Measurements from ENCODE around the gene TMEM94. TPM values are rescaled to one million over a fixed set of nuclear protein-coding genes. Genes with fewer than 3 reads are reported as not detected.
"Not testable (repeated sequence)": the region's sequence is repeated elsewhere in the genome, so short reads cannot be mapped to it uniquely, and the experiment has no call there.

TMEM94 gene
- total RNA-seq, 2 experiments from 2014 or later = 80.3 to 82.1 TPM

GRCh38 chr17:75472119-75472518, 15.7 kb downstream of the TMEM94 start:
- no peaks in the 10 kb centered on the region for H3K27me3 Mint-ChIP-seq
- H3K27ac Mint-ChIP-seq = peak overlapping the region; percentile 15
- no peak for DNase-seq
- H3K4me1 Mint-ChIP-seq = no peaks in the 10 kb centered on the region
- no peaks in the 10 kb centered on the region for H3K9me3 Mint-ChIP-seq
- POLR2A ChIA-PET = no interaction called here
- H3K4me3 Mint-ChIP-seq = no peak overlapping the region
- H3K36me3 Mint-ChIP-seq (ENCODE audit: low read depth) = peaks cover 13% of the 10 kb centered on the region
- CTCF ChIA-PET = interaction anchor here (0.6 to 1.3 kb wide), 4 partner anchors 8 to 523 kb away, joined by 3 to 5 read pairs (median 4); no protein-coding TSS in a partner anchor

GRCh38 chr17:75473246-75473645, 16.8 kb downstream of the TMEM94 start:
- Mint-ChIP-seq H3K4me3 (no peak overlapping the region), H3K4me1 (no peaks in the 10 kb centered on the region), H3K27me3 (no peaks in the 10 kb centered on the region), H3K36me3 (ENCODE audit: low read depth) (peaks cover 12% of the 10 kb centered on the region), H3K27ac (no peak overlapping the region), H3K9me3 (no peaks in the 10 kb centered on the region)
- CTCF ChIA-PET = interaction anchor here (0.9 to 1.6 kb wide), 5 partner anchors 15 to 280 kb away, joined by 3 to 4 read pairs (median 3); partner anchors contain the start of genes MIF4GD, SMIM5 and TMEM94
- no peak for DNase-seq
- POLR2A ChIA-PET = no interaction called here

GRCh38 chr17:75474736-75475135, 18.3 kb downstream of the TMEM94 start:
- H3K9me3 Mint-ChIP-seq = no peaks in the 10 kb centered on the region
- H3K36me3 Mint-ChIP-seq (ENCODE audit: low read depth) = peaks cover 12% of the 10 kb centered on the region
- ChIA-PET POLR2A (no interaction called here), CTCF (interaction anchor here (1.3 to 1.6 kb wide), 2 partner anchors 22 to 158 kb away, joined by 3 to 4 read pairs; partner anchors contain the start of gene SMIM5)
- no peaks in the 10 kb centered on the region for H3K4me1 Mint-ChIP-seq
- H3K27ac Mint-ChIP-seq = no peak overlapping the region
- no peaks in the 10 kb centered on the region for H3K27me3 Mint-ChIP-seq
- DNase-seq = no peak
- H3K4me3 Mint-ChIP-seq = no peak overlapping the region

- Mint-ChIP-seq H3K27ac (no peak overlapping the region), H3K4me3 (no peak overlapping the region), H3K27me3 (no peaks in the 10 kb centered on the region), H3K4me1 (no peaks in the 10 kb centered on the region), H3K36me3 (ENCODE audit: low read depth) (peaks cover 12% of the 10 kb centered on the region), H3K9me3 (no peaks in the 10 kb centered on the region)
- ChIA-PET POLR2A (no interaction called here), CTCF (interaction anchor here (0.6 to 1.6 kb wide), 4 partner anchors 23 to 492 kb away, joined by 3 to 4 read pairs (median 3); partner anchors contain the start of gene SMIM5)
- no peak for DNase-seq
Measured at GRCh38 chr17:75475144-75475835, 18.9 kb downstream of the TMEM94 start.

- no peak overlapping the region for H3K27ac Mint-ChIP-seq
- DNase-seq = no peak
- H3K36me3 Mint-ChIP-seq (ENCODE audit: low read depth) = peaks cover 12% of the 10 kb centered on the region
- H3K27me3 Mint-ChIP-seq = no peaks in the 10 kb centered on the region
- no peak overlapping the region for H3K4me3 Mint-ChIP-seq
- CTCF ChIA-PET = interaction anchor here (0.6 to 1.2 kb wide), 2 partner anchors 104 to 492 kb away, joined by 3 read pairs; no protein-coding TSS in a partner anchor
- no peaks in the 10 kb centered on the region for H3K9me3 Mint-ChIP-seq
- POLR2A ChIA-PET = no interaction called here
- H3K4me1 Mint-ChIP-seq = no peaks in the 10 kb centered on the region
Measured at GRCh38 chr17:75475851-75476250, 19.4 kb downstream of the TMEM94 start.

GRCh38 chr17:75476271-75476671, 19.8 kb downstream of the TMEM94 start:
- no peak for DNase-seq
- ChIA-PET CTCF (interaction anchor here (1.2 kb wide), 1 partner anchor 103 kb away, joined by 3 read pairs; no protein-coding TSS in a partner anchor), POLR2A (no interaction called here)
- Mint-ChIP-seq H3K36me3 (ENCODE audit: low read depth) (peaks cover 12% of the 10 kb centered on the region), H3K9me3 (no peaks in the 10 kb centered on the region), H3K27me3 (no peaks in the 10 kb centered on the region), H3K4me3 (no peak overlapping the region), H3K4me1 (no peaks in the 10 kb centered on the region), H3K27ac (peak overlapping the region; percentile 57)

GRCh38 chr17:75476752-75477489, 20.5 kb downstream of the TMEM94 start:
- Mint-ChIP-seq H3K4me3 (no peak overlapping the region), H3K27me3 (no peaks in the 10 kb centered on the region), H3K27ac (peak overlapping the region; percentile 57), H3K36me3 (ENCODE audit: low read depth) (peaks cover 12% of the 10 kb centered on the region), H3K9me3 (no peaks in the 10 kb centered on the region), H3K4me1 (no peaks in the 10 kb centered on the region)
- ChIA-PET CTCF (interaction anchor here (0.9 to 1.2 kb wide), 3 partner anchors 11 to 103 kb away, joined by 3 read pairs; partner anchors contain the start of gene TMEM94), POLR2A (no interaction called here)
- DNase-seq = no peak

GRCh38 chr17:75477490-75477862, 21.0 kb downstream of the TMEM94 start:
- H3K36me3 Mint-ChIP-seq (ENCODE audit: low read depth); DNase-seq; H3K27me3 Mint-ChIP-seq; H3K27ac Mint-ChIP-seq; H3K9me3 Mint-ChIP-seq; POLR2A ChIA-PET; H3K4me1 Mint-ChIP-seq; H3K4me3 Mint-ChIP-seq: not testable (repeated sequence)
- CTCF ChIA-PET = interaction anchor here (0.6 to 1.2 kb wide), 3 partner anchors 10 to 126 kb away, joined by 3 to 6 read pairs (median 3); partner anchors contain the start of gene TMEM94

- no peak for DNase-seq
- ChIA-PET CTCF (interaction anchor here (0.6 kb wide), 2 partner anchors 623 to 736 kb away, joined by 3 to 6 read pairs; no protein-coding TSS in a partner anchor), POLR2A (no interaction called here)
- Mint-ChIP-seq H3K9me3 (no peaks in the 10 kb centered on the region), H3K27me3 (no peaks in the 10 kb centered on the region), H3K4me3 (no peak overlapping the region), H3K4me1 (no peaks in the 10 kb centered on the region), H3K27ac (no peak overlapping the region), H3K36me3 (ENCODE audit: low read depth) (peaks cover 3% of the 10 kb centered on the region)
Measured at GRCh38 chr17:75478508-75478907, 22.1 kb downstream of the TMEM94 start.

GRCh38 chr17:75480281-75480680, 23.8 kb downstream of the TMEM94 start:
- Mint-ChIP-seq H3K36me3 (ENCODE audit: low read depth) (peaks cover 5% of the 10 kb centered on the region), H3K4me1 (peaks cover 5% of the 10 kb centered on the region), H3K4me3 (no peak overlapping the region), H3K9me3 (no peaks in the 10 kb centered on the region), H3K27me3 (no peaks in the 10 kb centered on the region), H3K27ac (no peak overlapping the region)
- CTCF ChIA-PET = interaction anchor here (0.9 to 1.8 kb wide), 6 partner anchors 9 to 70 kb away, joined by 3 to 5 read pairs (median 4); no protein-coding TSS in a partner anchor
- no peak for DNase-seq
- POLR2A ChIA-PET = interaction anchor here (0.6 kb wide), 1 partner anchor 518 kb away, joined by 3 read pairs; no protein-coding TSS in a partner anchor

GRCh38 chr17:75481194-75482068, 25.0 kb downstream of the TMEM94 start:
- Mint-ChIP-seq H3K4me1 (peaks cover 8% of the 10 kb centered on the region), H3K36me3 (ENCODE audit: low read depth) (peaks cover 7% of the 10 kb centered on the region), H3K4me3 (no peak overlapping the region), H3K27ac (no peak overlapping the region), H3K9me3 (no peaks in the 10 kb centered on the region), H3K27me3 (no peaks in the 10 kb centered on the region)
- ChIA-PET CTCF (interaction anchor here (0.6 to 1.8 kb wide), 4 partner anchors 10 to 69 kb away, joined by 3 to 5 read pairs (median 5); no protein-coding TSS in a partner anchor), POLR2A (no interaction called here)
- DNase-seq = no peak

Data from activated CD4-positive, alpha-beta T cell treated with anti-CD3 and anti-CD28 coated beads, Interleukin-2, amount 10 ng/mL, durations not matched to agents 7 days and 5 days (primary cell).